ENCODE results near the gene POLDIP2. TPM values are rescaled to one million over a fixed set of nuclear protein-coding genes. Genes with fewer than 3 reads are reported as not detected.
A peak's percentile ranks its signal among the peaks of the same experiment; 100 is the strongest.

The POLDIP2 gene
- total and polyA plus RNA-seq, 10 of the 15 experiments (the other 5 are each of a cell fraction or from before 2014, with no cell fraction given), result 22.8 to 196 (median 121) TPM

DNA sequence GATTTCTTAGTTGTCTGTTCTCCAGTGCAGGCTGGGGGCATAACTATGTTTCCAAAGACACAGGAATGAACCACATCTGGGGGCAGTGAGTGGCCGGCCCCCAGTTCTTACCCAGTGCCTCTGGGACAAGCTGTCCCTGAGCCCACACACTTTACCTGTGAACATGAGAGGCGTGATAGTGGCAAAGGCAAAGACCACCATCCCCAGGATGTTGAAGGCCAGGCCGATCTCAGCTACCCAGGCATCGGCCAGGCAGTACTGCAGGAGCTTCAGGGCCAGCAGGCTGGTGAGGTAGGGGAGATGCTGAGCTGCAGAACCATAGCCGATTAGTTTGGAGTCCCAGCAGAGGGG, 47.1 kb upstream of the POLDIP2 start:
- TF ChIP-seq ZZZ3 (IDR thresholded peaks at IDR 0.05; ENCODE audit: control insufficient read depth, insufficient read length, low read depth) (no peak), YBX1 (IDR thresholded peaks at IDR 0.05) (no peak), ZNF622 (IDR thresholded peaks at IDR 0.05) (no peak), MYC (IDR thresholded peaks at IDR 0.05; ENCODE audit: insufficient read depth, insufficient read length, insufficient replicate concordance, low read length, severe bottlenecking) (no peak), NFIC (IDR thresholded peaks at IDR 0.05; ENCODE audit: low read depth, low read length) (no peak)
- TF ChIP-seq, protein P1, sequence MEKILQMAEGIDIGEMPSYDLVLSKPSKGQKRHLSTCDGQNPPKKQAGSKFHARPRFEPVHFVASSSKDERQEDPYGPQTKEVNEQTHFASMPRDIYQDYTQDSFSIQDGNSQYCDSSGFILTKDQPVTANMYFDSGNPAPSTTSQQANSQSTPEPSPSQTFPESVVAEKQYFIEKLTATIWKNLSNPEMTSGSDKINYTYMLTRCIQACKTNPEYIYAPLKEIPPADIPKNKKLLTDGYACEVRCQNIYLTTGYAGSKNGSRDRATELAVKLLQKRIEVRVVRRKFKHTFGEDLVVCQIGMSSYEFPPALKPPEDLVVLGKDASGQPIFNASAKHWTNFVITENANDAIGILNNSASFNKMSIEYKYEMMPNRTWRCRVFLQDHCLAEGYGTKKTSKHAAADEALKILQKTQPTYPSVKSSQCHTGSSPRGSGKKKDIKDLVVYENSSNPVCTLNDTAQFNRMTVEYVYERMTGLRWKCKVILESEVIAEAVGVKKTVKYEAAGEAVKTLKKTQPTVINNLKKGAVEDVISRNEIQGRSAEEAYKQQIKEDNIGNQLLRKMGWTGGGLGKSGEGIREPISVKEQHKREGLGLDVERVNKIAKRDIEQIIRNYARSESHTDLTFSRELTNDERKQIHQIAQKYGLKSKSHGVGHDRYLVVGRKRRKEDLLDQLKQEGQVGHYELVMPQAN (conservative IDR thresholded peaks at IDR 0.05), result no peak
- Histone ChIP-seq H3K27me3 (replicated peaks in 1 of 2; ENCODE audit: control insufficient read depth in 2 of 2, insufficient read depth in 2 of 2, low read length in 1 of 2) (no peaks in the 10 kb centered on the region), H4K20me1 (ENCODE audit: control insufficient read depth, insufficient read depth) (no peaks in the 10 kb centered on the region), H3K79me2 (ENCODE audit: control insufficient read depth, insufficient read depth, low read length) (no peaks in the 10 kb centered on the region), H3K4me1 (ENCODE audit: control insufficient read depth, insufficient read depth, low read length) (peaks cover 3% of the 10 kb centered on the region), H3K27ac (ENCODE audit: control insufficient read depth, insufficient read depth) (no peak overlapping the region), H3K9me3 (replicated peaks; ENCODE audit: control insufficient read depth, insufficient read depth, low read length) (no peaks in the 10 kb centered on the region), H3K4me2 (ENCODE audit: control insufficient read depth, insufficient read depth) (no peak overlapping the region), H3K4me3 (no peak overlapping the region), H3K36me3 (ENCODE audit: control insufficient read depth in 2 of 2, insufficient read depth in 2 of 2, low read length in 1 of 2) (no peaks in the 10 kb centered on the region), H2AFZ (ENCODE audit: control insufficient read depth, low read depth, low read length) (no peak overlapping the region), H3K9ac (ENCODE audit: control insufficient read depth, insufficient read depth, low read length) (no peak overlapping the region)
- BruUV-seq (replicated peaks), result TSS peak; percentile 52
- in situ Hi-C loops (cut with MboI) (no loop called here), intact Hi-C loops (cut with micrococcal nuclease; ENCODE audit: unreplicated experiment) (no loop called here)
- ChIA-PET SMC1A (ENCODE audit: uncharacterized antibody, unreplicated experiment) (interaction anchor here (1.2 kb wide), 1 partner anchor 12 kb away, joined by 3 read pairs; no protein-coding TSS in a partner anchor), POLR2A (interaction anchor here (0.6 to 1.1 kb wide), 2 partner anchors 22 to 99 kb away, joined by 3 to 5 read pairs; no protein-coding TSS in a partner anchor), RAD21 (ENCODE audit: unreplicated experiment) (no interaction called here), CTCF (interaction anchor here (0.5 to 4.0 kb wide), 2 partner anchors 11 to 18 kb away, joined by 3 to 19 read pairs; no protein-coding TSS in a partner anchor)
- ATAC-seq (no peak), DNase-seq (ENCODE audit: low read depth, low spot score) (no peak), FAIRE-seq (no peak)
- 94% methylated on average over 5 of the region's 5 CpGs for WGBS (ENCODE audit: insufficient coverage, insufficient replicate concordance, low lambda C conversion rate, missing lambda C conversion rate)

Measured in GM12878 (cell line).